Transverse colon (tissue), 3 donors: ENCODE results near the gene EDEM1.

Experiments used
- POLR2A ChIP-seq: fragments of 450-650 bp; IDR thresholded peaks from one replicate; pipeline ENCODE4 v1.6.1; 2016; ENCODE audit warnings: antibody characterized with exemption, mild to moderate bottlenecking, moderate library complexity
- TF ChIP-seq, protein P1 (sequence below), 5 experiments: fragments of 200-600 bp in 3 of 5; fragments of 450-650 bp in 2 of 5; sonication (generic) in 3 of 5; IDR thresholded peaks; 1 replicate in 2 of 5; 2 replicates in 3 of 5; pipeline ENCODE4 v1.5.1; 2016 to 2017; ENCODE audit warnings: antibody characterized with exemption in 5 of 5, inconsistent platforms in 3 of 5, mild to moderate bottlenecking in 2 of 5, moderate library complexity in 1 of 5

- TF ChIP-seq, protein P1, sequence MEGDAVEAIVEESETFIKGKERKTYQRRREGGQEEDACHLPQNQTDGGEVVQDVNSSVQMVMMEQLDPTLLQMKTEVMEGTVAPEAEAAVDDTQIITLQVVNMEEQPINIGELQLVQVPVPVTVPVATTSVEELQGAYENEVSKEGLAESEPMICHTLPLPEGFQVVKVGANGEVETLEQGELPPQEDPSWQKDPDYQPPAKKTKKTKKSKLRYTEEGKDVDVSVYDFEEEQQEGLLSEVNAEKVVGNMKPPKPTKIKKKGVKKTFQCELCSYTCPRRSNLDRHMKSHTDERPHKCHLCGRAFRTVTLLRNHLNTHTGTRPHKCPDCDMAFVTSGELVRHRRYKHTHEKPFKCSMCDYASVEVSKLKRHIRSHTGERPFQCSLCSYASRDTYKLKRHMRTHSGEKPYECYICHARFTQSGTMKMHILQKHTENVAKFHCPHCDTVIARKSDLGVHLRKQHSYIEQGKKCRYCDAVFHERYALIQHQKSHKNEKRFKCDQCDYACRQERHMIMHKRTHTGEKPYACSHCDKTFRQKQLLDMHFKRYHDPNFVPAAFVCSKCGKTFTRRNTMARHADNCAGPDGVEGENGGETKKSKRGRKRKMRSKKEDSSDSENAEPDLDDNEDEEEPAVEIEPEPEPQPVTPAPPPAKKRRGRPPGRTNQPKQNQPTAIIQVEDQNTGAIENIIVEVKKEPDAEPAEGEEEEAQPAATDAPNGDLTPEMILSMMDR (IDR thresholded peaks at IDR 0.05): peak; percentile 11 to 41 (median 25)
- no peak for TF ChIP-seq POLR2A
Observed at GRCh38 chr3:5226783-5227182, 39.3 kb downstream of the EDEM1 start.
